ENCODE data around the gene NPL.

NPL gene

GRCh38 chr1:182762536-182762935 lies 27.0 kb upstream of the NPL start:
- no peaks in the 10 kb centered on the region for H3K79me2 ChIP-seq (ENCODE audit: insufficient read depth, low read length)
- no peaks in the 10 kb centered on the region for H3K36me3 ChIP-seq (ENCODE audit: insufficient read depth, low read length)
- H4K20me1 ChIP-seq (ENCODE audit: insufficient read depth, low read length) = no peaks in the 10 kb centered on the region
- no peak overlapping the region for H3K9ac ChIP-seq (ENCODE audit: low read length)
- H3K4me2 ChIP-seq (ENCODE audit: low read length) = no peak overlapping the region
- no peak overlapping the region for H2AFZ ChIP-seq (ENCODE audit: low read length)
- no peaks in the 10 kb centered on the region for H3K9me2 ChIP-seq (ENCODE audit: low read depth, low read length)
- no peaks in the 10 kb centered on the region for H3F3A ChIP-seq (ENCODE audit: insufficient read depth, low read length)
- 0 out of 2 replicates have a peak, but pooled peaks cover 3% of the 10 kb centered on the region for H3K9me3 ChIP-seq (ENCODE audit: low read length)
- H3K4me3 ChIP-seq (ENCODE audit: low read depth, low read length, poor library complexity, severe bottlenecking) = no peak overlapping the region
- TF ChIP-seq EZH2 (IDR thresholded peaks at IDR 0.05; ENCODE audit: borderline replicate concordance, low read length) (no peak), CTCF (IDR thresholded peaks at IDR 0.05; ENCODE audit: low read length) (no peak)
- H3K27me3 ChIP-seq (ENCODE audit: insufficient read depth, low read length) = no peaks in the 10 kb centered on the region
- no peak overlapping the region for H3K27ac ChIP-seq (ENCODE audit: low read depth, low read length, poor library complexity, severe bottlenecking)
- H3K4me1 ChIP-seq (ENCODE audit: insufficient read depth, low read length, severe bottlenecking) = no peaks in the 10 kb centered on the region

- Histone ChIP-seq H3K4me2 (ENCODE audit: low read length) (no peak overlapping the region), H2AFZ (ENCODE audit: low read length) (no peak overlapping the region), H3K27me3 (ENCODE audit: insufficient read depth, low read length) (no peaks in the 10 kb centered on the region), H3K9ac (ENCODE audit: low read length) (no peak overlapping the region), H3K4me1 (ENCODE audit: insufficient read depth, low read length, severe bottlenecking) (no peaks in the 10 kb centered on the region), H3K79me2 (ENCODE audit: insufficient read depth, low read length) (no peaks in the 10 kb centered on the region), H3K4me3 (ENCODE audit: low read depth, low read length, poor library complexity, severe bottlenecking) (no peak overlapping the region), H3F3A (ENCODE audit: insufficient read depth, low read length) (no peaks in the 10 kb centered on the region), H4K20me1 (ENCODE audit: insufficient read depth, low read length) (no peaks in the 10 kb centered on the region), H3K36me3 (ENCODE audit: insufficient read depth, low read length) (no peaks in the 10 kb centered on the region), H3K27ac (ENCODE audit: low read depth, low read length, poor library complexity, severe bottlenecking) (no peak overlapping the region), H3K9me2 (ENCODE audit: low read depth, low read length) (no peaks in the 10 kb centered on the region), H3K9me3 (ENCODE audit: low read length) (0 out of 2 replicates have a peak, but pooled peaks cover 3% of the 10 kb centered on the region)
- TF ChIP-seq EZH2 (IDR thresholded peaks at IDR 0.05; ENCODE audit: borderline replicate concordance, low read length) (no peak), CTCF (IDR thresholded peaks at IDR 0.05; ENCODE audit: low read length) (no peak)
Observed at GRCh38 chr1:182764029-182764727, 25.4 kb upstream of the NPL start.

GRCh38 chr1:182765391-182765790 lies 24.2 kb upstream of the NPL start:
- Histone ChIP-seq H3K9ac (ENCODE audit: low read length) (no peak overlapping the region), H3K9me3 (ENCODE audit: low read length) (0 out of 2 replicates have a peak, but pooled peaks cover 3% of the 10 kb centered on the region), H3F3A (ENCODE audit: insufficient read depth, low read length) (no peaks in the 10 kb centered on the region), H2AFZ (ENCODE audit: low read length) (no peak overlapping the region), H3K4me2 (ENCODE audit: low read length) (no peak overlapping the region), H3K27ac (ENCODE audit: low read depth, low read length, poor library complexity, severe bottlenecking) (no peak overlapping the region), H4K20me1 (ENCODE audit: insufficient read depth, low read length) (no peaks in the 10 kb centered on the region), H3K79me2 (ENCODE audit: insufficient read depth, low read length) (no peaks in the 10 kb centered on the region), H3K9me2 (ENCODE audit: low read depth, low read length) (no peaks in the 10 kb centered on the region), H3K4me3 (ENCODE audit: low read depth, low read length, poor library complexity, severe bottlenecking) (no peak overlapping the region), H3K36me3 (ENCODE audit: insufficient read depth, low read length) (no peaks in the 10 kb centered on the region), H3K4me1 (ENCODE audit: insufficient read depth, low read length, severe bottlenecking) (no peaks in the 10 kb centered on the region), H3K27me3 (ENCODE audit: insufficient read depth, low read length) (no peaks in the 10 kb centered on the region)
- no peak for TF ChIP-seq EZH2 (IDR thresholded peaks at IDR 0.05; ENCODE audit: borderline replicate concordance, low read length)
- TF ChIP-seq CTCF (IDR thresholded peaks at IDR 0.05; ENCODE audit: low read length) = no peak

All from OCI-LY1 (cell line).